OCI-LY7 (cell line): ENCODE data around the gene KCNK4. TPM values are rescaled to one million over a fixed set of nuclear protein-coding genes. Genes with fewer than 3 reads are reported as not detected.
A peak's percentile ranks its signal among the peaks of the same experiment; 100 is the strongest.
"Not testable (repeated sequence)": the region's sequence is repeated elsewhere in the genome, so short reads cannot be mapped to it uniquely, and the experiment has no call there.

Source experiments
- BruUV-seq: library from RNA; stranded (reverse); fragments of 400-500 nt; replicated peaks from 2 replicates; lab custom pipeline; 2021; lab: Mats Ljungman, UMichigan
- CTCF ChIA-PET: fragments of 300-600 bp; sonication (Branson Sonifier 250); formaldehyde crosslinking; loops from one replicate; lab custom pipeline; 2022; ENCODE audit warnings: antibody characterized with exemption; ENCODE audit not compliant: unreplicated experiment; lab: Charles Lee
- POLR2A ChIA-PET: fragments of 300-600 bp; sonication (Branson Sonifier 250); formaldehyde crosslinking; loops from one replicate; lab custom pipeline; 2022; ENCODE audit warnings: antibody characterized with exemption; lab: Charles Lee
- DNase-seq: peaks from one replicate; pipeline ENCODE4 v3.0.0-alpha.2; 2015; ENCODE audit warnings: low spot score
- H2AFZ ChIP-seq: fragments of 200-600 bp; sonication (generic), shearing (Covaris generic); 2 replicates; pipeline ENCODE4 v1.6.1; 2014; ENCODE audit warnings: mild to moderate bottlenecking, antibody characterized with exemption, low read length, moderate library complexity
- H3K27ac ChIP-seq: fragments of 200-600 bp; sonication (generic); 2 replicates; pipeline ENCODE4 v1.5.1; 2014; ENCODE audit warnings: mixed run types, low read depth, mild to moderate bottlenecking, moderate library complexity, low read length, inconsistent platforms; ENCODE audit not compliant: poor library complexity, severe bottlenecking
- H3K36me3 ChIP-seq: fragments of 200-600 bp; sonication (generic); 2 replicates; pipeline ENCODE4 v1.6.1; 2014; ENCODE audit warnings: mild to moderate bottlenecking, antibody characterized with exemption, low read length, moderate library complexity, mixed read lengths; ENCODE audit not compliant: insufficient read depth
- H3K4me1 ChIP-seq: fragments of 200-600 bp; sonication (generic); 2 replicates; pipeline ENCODE4 v1.5.1; 2014; ENCODE audit warnings: mild to moderate bottlenecking, low read length; ENCODE audit not compliant: insufficient read depth, poor library complexity, severe bottlenecking
- H3K4me2 ChIP-seq: fragments of 200-600 bp; sonication (generic); 2 replicates; pipeline ENCODE4 v1.6.1; 2014; ENCODE audit warnings: mild to moderate bottlenecking, low read length
- H3K4me3 ChIP-seq: fragments of 200-600 bp; sonication (generic); 2 replicates; pipeline ENCODE4 v1.5.1; 2014; ENCODE audit warnings: mild to moderate bottlenecking, low read depth, low read length; ENCODE audit not compliant: poor library complexity, severe bottlenecking
- H3K79me2 ChIP-seq: fragments of 200-600 bp; sonication (generic); 2 replicates; pipeline ENCODE4 v1.6.1; 2016; ENCODE audit warnings: low read depth, mild to moderate bottlenecking, low read length, moderate library complexity, mixed read lengths; ENCODE audit not compliant: insufficient read depth
- H3K9me2 ChIP-seq: fragments of 200-600 bp; sonication (generic); 2 replicates; pipeline ENCODE4 v1.6.1; 2016; ENCODE audit warnings: mild to moderate bottlenecking, low read length, mixed read lengths; ENCODE audit not compliant: insufficient read depth
- H3K9me3 ChIP-seq: fragments of 200-600 bp; sonication (generic); 2 replicates; pipeline ENCODE4 v1.6.1; 2014; ENCODE audit warnings: mild to moderate bottlenecking, mixed run types, low read length, mixed read lengths
- H4K20me1 ChIP-seq: fragments of 200-600 bp; sonication (generic); 2 replicates; pipeline ENCODE4 v1.6.1; 2014; ENCODE audit warnings: mild to moderate bottlenecking, antibody characterized with exemption, low read length, moderate library complexity, mixed read lengths; ENCODE audit not compliant: insufficient read depth
- EZH2phosphoT487 ChIP-seq: fragments of 200-600 bp; sonication (generic); IDR thresholded peaks from 2 replicates; pipeline ENCODE4 v1.6.1; 2018; ENCODE audit warnings: low read depth, borderline replicate concordance, mild to moderate bottlenecking, mixed run types, antibody characterized with exemption, low read length, moderate library complexity, mixed read lengths
- intact Hi-C: fragments of 100-400 bp; cut with micrococcal nuclease; formaldehyde crosslinking; loops from one replicate; pipeline ENCODE4 v1.10.0; 2022; ENCODE audit not compliant: unreplicated experiment
- total RNA-seq, 2 experiments: library from RNA; depleted of rRNA in 1 of 2; stranded (reverse); fragments of >200 nt in 1 of 2; shearing (Covaris generic) in 1 of 2; gene quantifications; 2 replicates each; pipeline ENCODE4 v1.2.3, GENCODE V29; 2014 to 2022
- TF ChIP-seq, protein P1 (sequence below): fragments of 200-600 bp; sonication (generic); conservative IDR thresholded peaks from 2 replicates; pipeline ENCODE4 v1.5.1; 2014; ENCODE audit warnings: mild to moderate bottlenecking, antibody characterized with exemption, low read length, moderate library complexity, mixed read lengths

The KCNK4 gene
- total RNA-seq, 2 experiments from 2014 or later = 0.80 to 0.95 TPM

DNA sequence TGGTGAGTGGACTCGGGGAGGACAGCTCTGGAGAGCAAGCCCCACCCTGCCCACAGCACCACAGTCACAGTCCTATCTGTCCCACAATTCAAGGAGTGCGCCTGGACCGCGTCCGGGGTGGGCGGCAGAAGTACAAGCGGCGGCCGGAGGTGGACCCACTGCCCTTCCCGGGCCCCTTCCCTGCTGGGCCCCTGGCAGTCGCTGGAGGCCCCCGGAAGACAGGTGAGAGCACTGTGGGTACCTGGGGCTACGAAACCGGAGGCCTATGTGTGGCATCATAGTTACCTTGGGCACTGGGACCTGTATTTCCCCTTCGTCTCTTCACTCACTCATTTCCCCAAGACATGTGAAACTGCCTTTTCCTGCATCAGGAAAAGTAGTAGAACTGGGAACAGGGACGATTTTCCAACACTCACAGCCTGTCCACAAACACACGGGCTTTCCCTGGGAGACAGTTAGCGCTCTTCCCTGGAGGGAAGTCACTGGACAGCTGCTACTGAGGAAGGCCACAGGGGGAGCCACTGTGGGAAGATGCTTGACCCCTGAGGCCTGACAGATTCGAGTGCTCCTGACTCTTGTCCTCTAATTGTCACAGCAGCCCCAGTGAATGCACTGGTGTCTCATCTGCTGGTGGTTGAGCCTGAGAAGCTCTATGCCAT lies 23.2 kb downstream of the KCNK4 start:
- H3K27ac ChIP-seq = no peak overlapping the region
- ChIA-PET POLR2A (no interaction called here), CTCF (no interaction called here)
- H3K4me2 ChIP-seq = no peak overlapping the region
- H2AFZ ChIP-seq = no peak overlapping the region
- peaks cover 22% of the 10 kb centered on the region for H3K4me1 ChIP-seq
- TF ChIP-seq, protein P1, sequence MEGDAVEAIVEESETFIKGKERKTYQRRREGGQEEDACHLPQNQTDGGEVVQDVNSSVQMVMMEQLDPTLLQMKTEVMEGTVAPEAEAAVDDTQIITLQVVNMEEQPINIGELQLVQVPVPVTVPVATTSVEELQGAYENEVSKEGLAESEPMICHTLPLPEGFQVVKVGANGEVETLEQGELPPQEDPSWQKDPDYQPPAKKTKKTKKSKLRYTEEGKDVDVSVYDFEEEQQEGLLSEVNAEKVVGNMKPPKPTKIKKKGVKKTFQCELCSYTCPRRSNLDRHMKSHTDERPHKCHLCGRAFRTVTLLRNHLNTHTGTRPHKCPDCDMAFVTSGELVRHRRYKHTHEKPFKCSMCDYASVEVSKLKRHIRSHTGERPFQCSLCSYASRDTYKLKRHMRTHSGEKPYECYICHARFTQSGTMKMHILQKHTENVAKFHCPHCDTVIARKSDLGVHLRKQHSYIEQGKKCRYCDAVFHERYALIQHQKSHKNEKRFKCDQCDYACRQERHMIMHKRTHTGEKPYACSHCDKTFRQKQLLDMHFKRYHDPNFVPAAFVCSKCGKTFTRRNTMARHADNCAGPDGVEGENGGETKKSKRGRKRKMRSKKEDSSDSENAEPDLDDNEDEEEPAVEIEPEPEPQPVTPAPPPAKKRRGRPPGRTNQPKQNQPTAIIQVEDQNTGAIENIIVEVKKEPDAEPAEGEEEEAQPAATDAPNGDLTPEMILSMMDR = peak; percentile 29; the same call in 1 of the 2 replicates
- TF ChIP-seq EZH2phosphoT487 = no peak
- H4K20me1 ChIP-seq = no peaks in the 10 kb centered on the region
- no peak for DNase-seq
- H3K9me3 ChIP-seq = no peaks in the 10 kb centered on the region
- H3K9me2 ChIP-seq = no peaks in the 10 kb centered on the region
- H3K4me3 ChIP-seq = no peak overlapping the region
- peaks cover 69% of the 10 kb centered on the region for H3K36me3 ChIP-seq
- H3K79me2 ChIP-seq = peaks cover 14% of the 10 kb centered on the region; the same call in 1 of the 2 replicates
- BruUV-seq = no TSS peak
- intact Hi-C loops = no loop called here

- intact Hi-C loops = no loop called here
- TF ChIP-seq, protein P1 = 0 out of 2 replicates have a peak, but pooled peaks have one; percentile 22
- TF ChIP-seq EZH2phosphoT487 = no peak
- ChIA-PET POLR2A (no interaction called here), CTCF (no interaction called here)
- H3K27ac ChIP-seq = no peak overlapping the region
- peaks cover 29% of the 10 kb centered on the region for H3K4me1 ChIP-seq
- no TSS peak for BruUV-seq
- no peaks in the 10 kb centered on the region for H3K9me3 ChIP-seq
- no peak overlapping the region for H3K4me3 ChIP-seq
- no peak for DNase-seq
- peaks cover 67% of the 10 kb centered on the region for H3K36me3 ChIP-seq
- no peaks in the 10 kb centered on the region for H3K9me2 ChIP-seq
- H4K20me1 ChIP-seq = no peaks in the 10 kb centered on the region
- peak overlapping the region; percentile 77; the same call in 1 of the 2 replicates for H3K4me2 ChIP-seq
- no peak overlapping the region for H2AFZ ChIP-seq
- peaks cover 17% of the 10 kb centered on the region; the same call in 1 of the 2 replicates for H3K79me2 ChIP-seq
Measured at GRCh38 chr11:64314805-64315561, 23.9 kb downstream of the KCNK4 start.

- H2AFZ ChIP-seq, H4K20me1 ChIP-seq, H3K9me2 ChIP-seq, intact Hi-C loops, H3K9me3 ChIP-seq, DNase-seq: not testable (repeated sequence)
- peak overlapping the region; percentile 88 for H3K27ac ChIP-seq
- CTCF ChIA-PET = interaction anchor here (0.6 kb wide), 1 partner anchor 11 kb away, joined by 3 read pairs; no protein-coding TSS in a partner anchor
- H3K36me3 ChIP-seq = peaks cover 72% of the 10 kb centered on the region
- H3K4me3 ChIP-seq = peak overlapping the region; percentile 83
- POLR2A ChIA-PET = interaction anchor here (0.6 to 2.3 kb wide), 2 partner anchors 25 to 39 kb away, joined by 3 to 22 read pairs; partner anchors contain the start of gene CCDC88B
- TSS peak; percentile 45 for BruUV-seq
- peaks cover 17% of the 10 kb centered on the region; the same call in 1 of the 2 replicates for H3K79me2 ChIP-seq
- peaks cover 29% of the 10 kb centered on the region for H3K4me1 ChIP-seq
- peak overlapping the region; percentile 77 for H3K4me2 ChIP-seq
Measured at GRCh38 chr11:64315667-64316526, 24.8 kb downstream of the KCNK4 start.
